ENCODE measurements around the gene MDP1.

- TF ChIP-seq CTCF (IDR thresholded peaks at IDR 0.05) (no peak), POLR2A (IDR thresholded peaks at IDR 0.05) (no peak)
Measured at GRCh38 chr14:24232645-24233537, 17.0 kb upstream of the MDP1 start, which contains the start of gene GMPR2.
